Suprapubic skin (tissue), 4 donors: ENCODE measurements around the gene TXN2.

ENCODE experiments used
- CTCF ChIP-seq, 2 donors: fragments of 200-600 bp in 1 of 2; fragments of 450-650 bp in 1 of 2; sonication (generic) in 1 of 2; IDR thresholded peaks; one replicate each; pipeline ENCODE4 v1.5.1; 2016 to 2019; ENCODE audit warnings: antibody characterized with exemption in 2 of 2, mild to moderate bottlenecking in 1 of 2, moderate library complexity in 1 of 2
- EP300 ChIP-seq: sonication (generic); formaldehyde crosslinking; IDR thresholded peaks from one replicate; pipeline ENCODE4 v1.6.1; 2017; ENCODE audit warnings: antibody characterized with exemption
- POLR2A ChIP-seq, 2 donors: fragments of 450-650 bp; IDR thresholded peaks; one replicate each; pipeline ENCODE4 v1.6.1; 2017; ENCODE audit warnings: antibody characterized with exemption in 2 of 2, mild to moderate bottlenecking in 2 of 2, moderate library complexity in 2 of 2
- POLR2AphosphoS5 ChIP-seq, 3 donors: sonication (generic); formaldehyde crosslinking; IDR thresholded peaks; one replicate each; pipeline ENCODE4 v1.6.1; 2017; ENCODE audit warnings: antibody characterized with exemption in 3 of 3

GRCh38 chr22:36460202-36460601 lies 21.2 kb downstream of the TXN2 start:
- no peak for TF ChIP-seq CTCF (IDR thresholded peaks at IDR 0.05)
- TF ChIP-seq POLR2A (IDR thresholded peaks at IDR 0.05) = no peak
- no peak for TF ChIP-seq EP300
- TF ChIP-seq POLR2AphosphoS5 (IDR thresholded peaks at IDR 0.05) = no peak
